CD4-positive, alpha-beta T cell treated with Interleukin-6 for 4 hours (primary cell): ENCODE data around the gene RPS5.
"Not testable (repeated sequence)": the region's sequence is repeated elsewhere in the genome, so short reads cannot be mapped to it uniquely, and the experiment has no call there.

ENCODE experiments used
- DNase-seq: peaks from one replicate; pipeline ENCODE4 v3.0.0-alpha.2; 2020; ENCODE audit warnings: mixed read lengths

The RPS5 gene

GRCh38 chr19:58356766-58357480, 30.1 kb upstream of the RPS5 start:
- no peak for DNase-seq

- no peak for DNase-seq
Observed at GRCh38 chr19:58357481-58358145, 29.5 kb upstream of the RPS5 start.

GRCh38 chr19:58361900-58362271, 25.2 kb upstream of the RPS5 start:
- peak; percentile 21 for DNase-seq

- DNase-seq = peak; percentile 99
Observed at GRCh38 chr19:58362272-58362994, 24.6 kb upstream of the RPS5 start, which contains the start of gene ZNF497. TSS of gene ZNF497 (minus strand) at chr19:58362751. CDS start at chr19:58357635, 5,116 bp downstream.

GRCh38 chr19:58364146-58364545, 22.9 kb upstream of the RPS5 start:
- no peak for DNase-seq

- DNase-seq = no peak
Observed at GRCh38 chr19:58366585-58367430, 20.3 kb upstream of the RPS5 start.

GRCh38 chr19:58367698-58368454, 19.2 kb upstream of the RPS5 start:
- no peak for DNase-seq

- no peak for DNase-seq
Observed at GRCh38 chr19:58368561-58369360, 18.3 kb upstream of the RPS5 start.

GRCh38 chr19:58372311-58373133, 14.5 kb upstream of the RPS5 start:
- no peak for DNase-seq

GRCh38 chr19:58374200-58374599, 12.9 kb upstream of the RPS5 start:
- no peak for DNase-seq

GRCh38 chr19:58376724-58377123, 10.3 kb upstream of the RPS5 start:
- DNase-seq = not testable (repeated sequence)

- no peak for DNase-seq
Observed at GRCh38 chr19:58379246-58379645, 7.8 kb upstream of the RPS5 start.

- DNase-seq = no peak
Observed at GRCh38 chr19:58380037-58380661, 6.9 kb upstream of the RPS5 start.

- DNase-seq = peak; percentile 98
Observed at GRCh38 chr19:58380662-58381459, 6.2 kb upstream of the RPS5 start, which contains the start of gene ZNF837. TSS of gene ZNF837 (minus strand) at chr19:58381030. CDS start at chr19:58369332, 11,698 bp downstream.

- no peak for DNase-seq
Observed at GRCh38 chr19:58381460-58382212, 5.4 kb upstream of the RPS5 start.

- DNase-seq = no peak
Observed at GRCh38 chr19:58382997-58383603, 4.0 kb upstream of the RPS5 start.

- DNase-seq = no peak
Observed at GRCh38 chr19:58385313-58385890, 1.7 kb upstream of the RPS5 start.
